Duodenal mucosa (tissue), 2 donors: ENCODE measurements around the gene KIF26B.

ENCODE experiments used
- H3K27ac ChIP-seq: one replicate; pipeline ENCODE4 v1.7.0; 2013; ENCODE audit warnings: low read depth, low read length
- H3K27me3 ChIP-seq, 2 donors: one replicate each; pipeline ENCODE4 v1.7.0; 2013; ENCODE audit warnings: low read length in 2 of 2, control low read depth in 1 of 2; ENCODE audit not compliant: insufficient read depth in 2 of 2, control insufficient read depth in 1 of 2
- H3K36me3 ChIP-seq, 2 donors: one replicate each; pipeline ENCODE4 v1.7.0; 2013; ENCODE audit warnings: low read length in 2 of 2, control low read depth in 1 of 2; ENCODE audit not compliant: insufficient read depth in 2 of 2, control insufficient read depth in 1 of 2
- H3K4me1 ChIP-seq, 2 donors: one replicate each; pipeline ENCODE4 v1.7.0; 2013; ENCODE audit warnings: low read length in 2 of 2, control low read depth in 1 of 2; ENCODE audit not compliant: insufficient read depth in 2 of 2, control insufficient read depth in 1 of 2
- H3K4me3 ChIP-seq, 2 donors: one replicate each; pipeline ENCODE4 v1.7.0; 2013; ENCODE audit warnings: low read length in 2 of 2, low read depth in 1 of 2
- H3K9ac ChIP-seq, 2 donors: one replicate each; pipeline ENCODE4 v1.7.0; 2013; ENCODE audit warnings: low read length in 2 of 2, low read depth in 1 of 2
- H3K9me3 ChIP-seq, 2 donors: one replicate each; pipeline ENCODE4 v1.7.0; 2013; ENCODE audit warnings: low read length in 2 of 2, control low read depth in 1 of 2; ENCODE audit not compliant: control insufficient read depth in 1 of 2

Gene KIF26B

GRCh38 chr1:245448531-245448930, 293.7 kb downstream of the KIF26B start:
- Histone ChIP-seq H3K4me1 (no peaks in the 10 kb centered on the region), H3K27ac (no peak overlapping the region)

GRCh38 chr1:245448975-245449431, 294.2 kb downstream of the KIF26B start:
- Histone ChIP-seq H3K36me3 (no peaks in the 10 kb centered on the region), H3K27me3 (no peaks in the 10 kb centered on the region), H3K9ac (no peak overlapping the region), H3K4me3 (no peak overlapping the region), H3K9me3 (no peaks in the 10 kb centered on the region), H3K4me1 (no peaks in the 10 kb centered on the region), H3K27ac (no peak overlapping the region)

More at GRCh38 chr1:245448531-245448930, 293.7 kb downstream of the KIF26B start:
- no peaks in the 10 kb centered on the region for H3K36me3 ChIP-seq
- no peaks in the 10 kb centered on the region for H3K9me3 ChIP-seq
- no peaks in the 10 kb centered on the region for H3K27me3 ChIP-seq
- H3K9ac ChIP-seq, result no peak overlapping the region
- H3K4me3 ChIP-seq, result no peak overlapping the region

- H3K9ac ChIP-seq, result no peak overlapping the region
- no peaks in the 10 kb centered on the region for H3K9me3 ChIP-seq
- no peaks in the 10 kb centered on the region for H3K4me1 ChIP-seq
- H3K4me3 ChIP-seq, result no peak overlapping the region
- no peaks in the 10 kb centered on the region for H3K36me3 ChIP-seq
- H3K27ac ChIP-seq, result no peak overlapping the region
- no peaks in the 10 kb centered on the region for H3K27me3 ChIP-seq
These were observed 298.8 kb downstream of the KIF26B start for GRCh38 chr1:245453541-245453940.

GRCh38 chr1:245454051-245454450, 299.3 kb downstream of the KIF26B start:
- Histone ChIP-seq H3K4me1 (no peaks in the 10 kb centered on the region), H3K27me3 (no peaks in the 10 kb centered on the region), H3K9ac (no peak overlapping the region), H3K4me3 (no peak overlapping the region), H3K36me3 (no peaks in the 10 kb centered on the region), H3K27ac (no peak overlapping the region), H3K9me3 (no peaks in the 10 kb centered on the region)

- Histone ChIP-seq H3K9me3 (no peaks in the 10 kb centered on the region), H3K9ac (no peak overlapping the region), H3K27ac (no peak overlapping the region), H3K4me3 (no peak overlapping the region), H3K4me1 (no peaks in the 10 kb centered on the region), H3K27me3 (no peaks in the 10 kb centered on the region), H3K36me3 (no peaks in the 10 kb centered on the region)
These were observed 302.8 kb downstream of the KIF26B start for GRCh38 chr1:245457562-245457961.

- Histone ChIP-seq H3K9ac (no peak overlapping the region), H3K4me3 (no peak overlapping the region)
These were observed 303.4 kb downstream of the KIF26B start for GRCh38 chr1:245458234-245458633.

GRCh38 chr1:245458761-245459174, 304.0 kb downstream of the KIF26B start:
- Histone ChIP-seq H3K27me3 (no peaks in the 10 kb centered on the region), H3K36me3 (no peaks in the 10 kb centered on the region), H3K27ac (no peak overlapping the region), H3K4me1 (peaks cover 3 to 4% of the 10 kb centered on the region in 2 donors), H3K9me3 (no peaks in the 10 kb centered on the region), H3K9ac (no peak overlapping the region), H3K4me3 (no peak overlapping the region)

More at GRCh38 chr1:245458234-245458633, 303.4 kb downstream of the KIF26B start:
- Histone ChIP-seq H3K4me1 (no peaks in the 10 kb centered on the region), H3K36me3 (no peaks in the 10 kb centered on the region), H3K27ac (no peak overlapping the region), H3K27me3 (no peaks in the 10 kb centered on the region), H3K9me3 (no peaks in the 10 kb centered on the region)

DNA sequence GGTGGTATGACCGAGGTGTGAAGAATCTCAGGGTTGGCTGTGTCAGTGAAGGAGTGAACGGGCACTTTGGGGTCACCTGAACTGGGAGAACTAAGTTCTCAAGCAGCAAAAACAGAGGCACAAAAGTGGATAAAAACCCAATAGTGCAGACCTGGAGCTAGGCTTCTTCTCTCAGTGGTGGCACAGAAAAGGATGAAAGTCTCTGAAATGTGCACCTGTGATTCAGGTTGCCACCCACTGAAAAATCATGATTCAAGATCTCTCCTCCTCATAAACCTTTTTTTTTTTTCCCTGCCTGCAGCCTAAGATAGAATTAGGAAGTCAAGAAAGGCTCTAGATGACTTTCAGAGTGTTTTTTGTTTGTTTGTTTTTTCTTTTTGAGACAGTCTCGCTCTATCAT, 304.8 kb downstream of the KIF26B start:
- Histone ChIP-seq H3K36me3 (no peaks in the 10 kb centered on the region), H3K4me1 (peaks cover 9 to 12% of the 10 kb centered on the region in 2 donors), H3K9me3 (no peaks in the 10 kb centered on the region), H3K27me3 (no peaks in the 10 kb centered on the region), H3K27ac (no peak overlapping the region), H3K4me3 (no peak overlapping the region), H3K9ac (no peak overlapping the region)

GRCh38 chr1:245461681-245462080, 306.9 kb downstream of the KIF26B start:
- Histone ChIP-seq H3K4me3 (no peak overlapping the region), H3K9ac (no peak overlapping the region), H3K4me1 (peaks cover 10 to 14% of the 10 kb centered on the region in 2 donors), H3K27ac (no peak overlapping the region), H3K27me3 (no peaks in the 10 kb centered on the region), H3K36me3 (no peaks in the 10 kb centered on the region), H3K9me3 (no peaks in the 10 kb centered on the region)

DNA sequence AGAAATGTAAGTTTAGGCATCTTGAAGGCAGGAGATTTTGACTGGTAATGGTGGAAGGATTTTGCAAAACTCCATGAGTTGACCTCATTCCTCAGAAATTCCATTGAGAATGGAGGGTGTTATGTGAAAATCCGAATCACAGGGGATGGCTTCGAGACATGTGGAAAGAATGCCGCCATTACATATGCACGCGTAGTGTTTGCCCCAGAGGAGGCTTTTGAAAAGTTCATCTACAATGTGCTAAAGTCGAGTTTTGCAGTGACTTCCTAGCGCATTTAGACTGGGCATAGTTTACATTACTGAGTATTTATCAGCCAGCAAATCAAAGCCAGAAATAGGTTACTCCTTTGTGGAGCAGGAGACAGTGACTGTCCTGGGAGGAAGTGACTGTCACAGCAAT, 307.4 kb downstream of the KIF26B start:
- no peaks in the 10 kb centered on the region for H3K36me3 ChIP-seq
- H3K4me1 ChIP-seq, result peaks cover 10 to 14% of the 10 kb centered on the region in 2 donors
- no peak overlapping the region for H3K27ac ChIP-seq
- no peaks in the 10 kb centered on the region for H3K9me3 ChIP-seq
- no peaks in the 10 kb centered on the region for H3K27me3 ChIP-seq
- no peak overlapping the region for H3K9ac ChIP-seq
- H3K4me3 ChIP-seq, result no peak overlapping the region
